Loucy (cell line): ENCODE measurements around the gene TUB.

Experiments
- EZH2phosphoT487 ChIP-seq: fragments of 200-600 bp; IDR thresholded peaks from 2 replicates; pipeline ENCODE4 v1.6.1; 2018; ENCODE audit warnings: antibody characterized with exemption, mild to moderate bottlenecking, moderate library complexity, borderline replicate concordance
- TF ChIP-seq, protein P1 (sequence below): fragments of 200-600 bp; sonication (generic); conservative IDR thresholded peaks from 2 replicates; pipeline ENCODE4 v1.5.1; 2014; ENCODE audit warnings: mild to moderate bottlenecking, antibody characterized with exemption, low read length

- TF ChIP-seq, protein P1, sequence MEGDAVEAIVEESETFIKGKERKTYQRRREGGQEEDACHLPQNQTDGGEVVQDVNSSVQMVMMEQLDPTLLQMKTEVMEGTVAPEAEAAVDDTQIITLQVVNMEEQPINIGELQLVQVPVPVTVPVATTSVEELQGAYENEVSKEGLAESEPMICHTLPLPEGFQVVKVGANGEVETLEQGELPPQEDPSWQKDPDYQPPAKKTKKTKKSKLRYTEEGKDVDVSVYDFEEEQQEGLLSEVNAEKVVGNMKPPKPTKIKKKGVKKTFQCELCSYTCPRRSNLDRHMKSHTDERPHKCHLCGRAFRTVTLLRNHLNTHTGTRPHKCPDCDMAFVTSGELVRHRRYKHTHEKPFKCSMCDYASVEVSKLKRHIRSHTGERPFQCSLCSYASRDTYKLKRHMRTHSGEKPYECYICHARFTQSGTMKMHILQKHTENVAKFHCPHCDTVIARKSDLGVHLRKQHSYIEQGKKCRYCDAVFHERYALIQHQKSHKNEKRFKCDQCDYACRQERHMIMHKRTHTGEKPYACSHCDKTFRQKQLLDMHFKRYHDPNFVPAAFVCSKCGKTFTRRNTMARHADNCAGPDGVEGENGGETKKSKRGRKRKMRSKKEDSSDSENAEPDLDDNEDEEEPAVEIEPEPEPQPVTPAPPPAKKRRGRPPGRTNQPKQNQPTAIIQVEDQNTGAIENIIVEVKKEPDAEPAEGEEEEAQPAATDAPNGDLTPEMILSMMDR, result no peak
- TF ChIP-seq EZH2phosphoT487, result no peak
Observed at GRCh38 chr11:8102965-8103364, 22.0 kb downstream of the TUB start.
